Stomach (tissue), 9 donors: ENCODE measurements around the gene CHST2. TPM values are rescaled to one million over a fixed set of nuclear protein-coding genes. Genes with fewer than 3 reads are reported as not detected.

Source experiments
- DNase-seq, 2 donors: peaks; one replicate each; pipeline versions ENCODE4 v3.0.0 to v3.0.0-alpha.2; 2013 to 2019
- H3K27ac ChIP-seq, 5 donors: fragments of 200-600 bp in 4 of 5; sonication (generic) in 4 of 5; one replicate each; pipeline ENCODE4 v1.5.1; 2013 to 2019; ENCODE audit warnings: mild to moderate bottlenecking in 1 of 5, moderate library complexity in 1 of 5
- H3K27me3 ChIP-seq, 3 donors: fragments of 200-600 bp; sonication (generic); one replicate each; pipeline ENCODE4 v1.5.1; 2017 to 2019; ENCODE audit warnings: mixed run types in 1 of 3
- H3K36me3 ChIP-seq, 4 donors: fragments of 200-600 bp; sonication (generic); 1 replicate in 3 of 4; 2 replicates in 1 of 4; pipeline ENCODE4 v1.5.1; 2016 to 2019
- H3K4me1 ChIP-seq, 4 donors: fragments of 200-600 bp; sonication (generic); one replicate each; pipeline ENCODE4 v1.5.1; 2016 to 2019
- H3K4me3 ChIP-seq, 4 donors: fragments of 200-600 bp; sonication (generic) in 3 of 4; one replicate each; pipeline ENCODE4 v1.5.1; 2016 to 2019; ENCODE audit warnings: mild to moderate bottlenecking in 1 of 4
- H3K9me3 ChIP-seq, 4 donors: fragments of 200-600 bp; sonication (generic); one replicate each; pipeline ENCODE4 v1.5.1; 2016 to 2019
- CTCF ChIP-seq, 7 experiments: fragments of 450-650 bp in 4 of 7; fragments of 200-600 bp in 3 of 7; sonication (generic) in 3 of 7; IDR thresholded peaks; one replicate each; pipeline ENCODE4 v1.5.1; 2016 to 2019; ENCODE audit warnings: antibody characterized with exemption in 7 of 7, control low read depth in 2 of 7, mild to moderate bottlenecking in 1 of 7
- EP300 ChIP-seq: sonication (generic); formaldehyde crosslinking; IDR thresholded peaks from one replicate; pipeline ENCODE4 v1.6.1; 2017; ENCODE audit warnings: antibody characterized with exemption
- POLR2A ChIP-seq, 4 donors: fragments of 450-650 bp; IDR thresholded peaks; one replicate each; pipeline ENCODE4 v1.6.1; 2016; ENCODE audit warnings: antibody characterized with exemption in 4 of 4, control low read depth in 2 of 4, mild to moderate bottlenecking in 1 of 4, moderate library complexity in 1 of 4
- POLR2AphosphoS5 ChIP-seq, 3 donors: sonication (generic); formaldehyde crosslinking; IDR thresholded peaks; one replicate each; pipeline ENCODE4 v1.6.1; 2016; ENCODE audit warnings: antibody characterized with exemption in 3 of 3
- WGBS, 5 donors: extraction: QIAGEN DNeasy Blood & Tissue Kit in 3 of 5; methylation state at CpG; one replicate each; pipeline versions ENCODE4 v1.1.5 to v1.1.7; 2013 to 2018; 5-methylcytosine and 5-hydroxymethylcytosine counted together
- intact Hi-C: fragments of 100-400 bp; cut with DNase I; formaldehyde crosslinking; loops from one replicate; pipeline ENCODE4 v1.15.1; 2023; ENCODE audit warnings: low total_unique reads
- polyA plus RNA-seq, 3 donors: library from polyadenylated mRNA; stranded (reverse); fragments of 200-250 nt; gene quantifications; one replicate each; pipeline ENCODE4 v1.2.3, GENCODE V29; 2013
- total RNA-seq, 5 donors: library from RNA; depleted of rRNA; stranded (reverse); fragments of >200 nt; gene quantifications; one replicate each; pipeline versions ENCODE4 v1.1.0 to v1.2.3, GENCODE V29; 2014 to 2016
- donor health status: healthy with polysubstance abuse.
- donor health status: Bipolar disorder and iron deficiency.
- donor health status: healthy.

Gene CHST2
- total and polyA plus RNA-seq, 8 donors = 0.73 to 5.9 (median 3.2) TPM

DNA sequence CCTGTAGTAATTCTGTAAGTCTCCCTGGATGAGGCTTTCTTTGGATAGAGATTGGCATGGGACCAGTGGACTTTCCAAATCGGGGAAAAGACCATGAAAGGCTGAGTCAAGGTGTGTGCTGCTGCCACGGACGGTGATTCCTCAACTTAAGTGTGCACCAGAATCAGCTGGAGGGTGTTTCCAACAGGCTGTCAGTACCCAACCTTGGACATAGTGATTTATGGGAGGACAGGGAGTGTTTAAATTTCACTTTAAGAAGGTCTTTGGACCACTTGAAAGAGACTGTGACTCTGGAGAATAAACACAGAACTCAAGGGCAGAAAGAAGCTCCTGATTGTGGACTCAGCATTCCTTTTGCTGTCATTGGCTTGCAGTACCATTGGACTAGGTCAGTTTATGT lies 20.4 kb upstream of the CHST2 start:
- TF ChIP-seq POLR2A (IDR thresholded peaks at IDR 0.05) (no peak), POLR2AphosphoS5 (IDR thresholded peaks at IDR 0.05) (no peak), CTCF (IDR thresholded peaks at IDR 0.05) (no peak), EP300 (no peak)
- 62 to 84% (median 72%) methylated on average over 3 of the region's 3 CpGs for WGBS, 5 donors
- Histone ChIP-seq H3K36me3 (no peaks in the 10 kb centered on the region), H3K4me3 (no peak overlapping the region), H3K27me3 (no peaks in the 10 kb centered on the region), H3K4me1 (no peaks in the 10 kb centered on the region), H3K27ac (no peak overlapping the region), H3K9me3 (peaks cover 0 to 11% (median 5%) of the 10 kb centered on the region in 4 donors)
- intact Hi-C loops = no loop called here
- no peak for DNase-seq

GRCh38 chr3:143099690-143100089 lies 19.9 kb upstream of the CHST2 start:
- Histone ChIP-seq H3K9me3 (peaks cover 4 to 16% (median 9%) of the 10 kb centered on the region in 4 donors), H3K4me3 (no peak overlapping the region), H3K4me1 (no peaks in the 10 kb centered on the region), H3K27me3 (no peaks in the 10 kb centered on the region), H3K27ac (no peak overlapping the region), H3K36me3 (no peaks in the 10 kb centered on the region)
- TF ChIP-seq POLR2A (IDR thresholded peaks at IDR 0.05) (no peak), EP300 (no peak), POLR2AphosphoS5 (IDR thresholded peaks at IDR 0.05) (no peak), CTCF (IDR thresholded peaks at IDR 0.05) (no peak)
- intact Hi-C loops = no loop called here
- DNase-seq = no peak
- WGBS, 5 donors = 71 to 80% (median 78%) methylated on average over 2 of the region's 2 CpGs

DNA sequence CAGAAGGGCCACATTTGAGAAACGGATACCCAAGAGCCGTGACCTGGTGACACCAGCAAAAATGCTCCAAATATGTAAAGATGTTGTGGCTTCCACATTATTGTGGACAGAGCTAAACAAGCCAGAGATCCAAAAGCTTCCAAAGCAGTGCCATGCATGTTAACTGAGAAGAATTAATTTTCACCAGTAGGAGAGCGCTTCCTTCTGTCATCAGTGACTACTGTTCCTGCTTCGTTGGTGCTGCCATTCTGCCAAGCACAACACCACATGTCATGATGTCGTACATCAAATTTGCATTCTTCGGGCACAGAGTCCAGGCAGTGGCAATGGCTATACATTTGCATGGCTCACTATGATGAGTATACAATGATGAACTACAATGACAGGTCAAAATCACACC lies 19.1 kb upstream of the CHST2 start:
- intact Hi-C loops = no loop called here
- no peak for TF ChIP-seq POLR2A (IDR thresholded peaks at IDR 0.05)
- no peak for TF ChIP-seq CTCF (IDR thresholded peaks at IDR 0.05)
- TF ChIP-seq EP300 = no peak
- no peak for TF ChIP-seq POLR2AphosphoS5 (IDR thresholded peaks at IDR 0.05)
- 82 to 90% (median 88%) methylated on average over 6 of the region's 6 CpGs for WGBS, 5 donors
- no peak for DNase-seq
- H3K36me3 ChIP-seq = no peaks in the 10 kb centered on the region
- H3K9me3 ChIP-seq = peaks cover 4 to 24% (median 17%) of the 10 kb centered on the region in 4 donors
- no peaks in the 10 kb centered on the region for H3K4me1 ChIP-seq
- H3K27me3 ChIP-seq = no peaks in the 10 kb centered on the region
- H3K27ac ChIP-seq = no peak overlapping the region
- no peak overlapping the region for H3K4me3 ChIP-seq

DNA sequence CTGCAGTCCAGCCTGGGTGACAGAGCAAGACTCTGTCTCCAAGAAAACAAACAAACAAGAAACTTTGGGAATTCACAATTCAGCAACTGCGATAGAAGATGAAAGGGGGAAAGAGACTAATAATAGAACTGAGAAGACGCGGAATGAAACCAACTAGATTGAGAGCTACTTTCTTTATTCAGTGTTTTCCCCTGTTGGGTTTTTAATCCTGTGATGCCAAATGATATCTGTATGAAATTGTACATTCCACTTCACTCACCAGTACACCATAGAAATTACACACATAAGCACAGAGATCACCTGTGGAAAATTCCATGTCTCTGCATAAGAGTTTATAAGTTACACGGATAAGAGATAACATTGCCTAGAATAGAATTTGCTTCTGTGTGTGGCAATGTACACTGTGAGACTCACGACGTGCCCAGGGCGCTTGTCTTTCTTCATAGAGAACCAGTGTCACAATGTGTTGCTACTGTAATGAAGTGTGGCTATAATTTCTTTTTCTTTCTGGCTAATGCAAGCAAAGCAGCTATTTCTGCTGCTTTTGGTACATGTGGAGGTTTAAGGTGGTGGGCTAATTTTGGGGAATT lies 17.7 kb upstream of the CHST2 start:
- Histone ChIP-seq H3K27ac (no peak overlapping the region), H3K9me3 (peaks cover 4 to 31% (median 23%) of the 10 kb centered on the region in 4 donors), H3K4me3 (no peak overlapping the region), H3K36me3 (no peaks in the 10 kb centered on the region), H3K27me3 (no peaks in the 10 kb centered on the region), H3K4me1 (no peaks in the 10 kb centered on the region)
- TF ChIP-seq POLR2AphosphoS5 (IDR thresholded peaks at IDR 0.05) (no peak), EP300 (no peak), POLR2A (IDR thresholded peaks at IDR 0.05) (no peak), CTCF (IDR thresholded peaks at IDR 0.05) (no peak)
- intact Hi-C loops = no loop called here
- no peak for DNase-seq
- 75 to 83% (median 80%) methylated on average over 7 of the region's 7 CpGs for WGBS, 5 donors
